GM18511 (cell line): ENCODE data around the gene TMX4.
A peak's percentile ranks its signal among the peaks of the same experiment; 100 is the strongest.

ENCODE experiments used
- ATAC-seq: cut with Tn5 transposase; IDR thresholded peaks from one replicate; pipeline ENCODE4 v1.9.1; 2021; ENCODE audit warnings: mild to moderate bottlenecking, moderate library complexity; ENCODE audit not compliant: unreplicated experiment

TMX4 gene

GRCh38 chr20:8020314-8021079, 936 bp upstream of the TMX4 start:
- ATAC-seq = peak; percentile 59

- no peak for ATAC-seq
Measured at GRCh38 chr20:8019998-8020247, 362 bp upstream of the TMX4 start.

- peak; percentile 71 for ATAC-seq
Measured at GRCh38 chr20:8018958-8019245, 659 bp downstream of the TMX4 start.

GRCh38 chr20:8012724-8013123, 6.8 kb downstream of the TMX4 start:
- ATAC-seq = no peak

- no peak for ATAC-seq
Measured at GRCh38 chr20:8008733-8009132, 10.8 kb downstream of the TMX4 start.

GRCh38 chr20:8007490-8007889, 12.1 kb downstream of the TMX4 start:
- no peak for ATAC-seq

- ATAC-seq = no peak
Measured at GRCh38 chr20:8005575-8006366, 13.8 kb downstream of the TMX4 start.

- no peak for ATAC-seq
Measured at GRCh38 chr20:8005033-8005432, 14.5 kb downstream of the TMX4 start.

- no peak for ATAC-seq
Measured at GRCh38 chr20:8002056-8002455, 17.5 kb downstream of the TMX4 start.

- no peak for ATAC-seq
Measured at GRCh38 chr20:8000796-8001195, 18.8 kb downstream of the TMX4 start.

- ATAC-seq = no peak
Measured at GRCh38 chr20:7996898-7997297, 22.7 kb downstream of the TMX4 start.

- peak; percentile 57 for ATAC-seq
Measured at GRCh38 chr20:7994809-7995208, 24.8 kb downstream of the TMX4 start.

- no peak for ATAC-seq
Measured at GRCh38 chr20:7993703-7994102, 25.9 kb downstream of the TMX4 start.

- ATAC-seq = no peak
Measured at GRCh38 chr20:7993238-7993637, 26.3 kb downstream of the TMX4 start.

GRCh38 chr20:7990385-7990784, 29.2 kb downstream of the TMX4 start:
- ATAC-seq = no peak

GRCh38 chr20:7989379-7989778, 30.2 kb downstream of the TMX4 start:
- ATAC-seq = no peak

- ATAC-seq = no peak
Measured at GRCh38 chr20:7985916-7986315, 33.6 kb downstream of the TMX4 start.

- no peak for ATAC-seq
Measured at GRCh38 chr20:7984192-7984591, 35.4 kb downstream of the TMX4 start.

GRCh38 chr20:7981374-7981773, 38.2 kb downstream of the TMX4 start:
- ATAC-seq = no peak

GRCh38 chr20:7980332-7981046, 39.1 kb downstream of the TMX4 start:
- peak; percentile 80 for ATAC-seq

GRCh38 chr20:7977709-7978108, 41.9 kb downstream of the TMX4 start:
- ATAC-seq = no peak

GRCh38 chr20:7975851-7976414, 43.6 kb downstream of the TMX4 start:
- no peak for ATAC-seq
